GM12875 (cell line): ENCODE measurements around the gene SELENOM.
"Not testable (repeated sequence)": the region's sequence is repeated elsewhere in the genome, so short reads cannot be mapped to it uniquely, and the experiment has no call there.

ENCODE experiments used
- H3K4me3 ChIP-seq: one replicate; pipeline ENCODE4 v1.5.1; 2011; ENCODE audit warnings: low read depth, low read length, control low read depth
- CTCF ChIP-seq: IDR thresholded peaks from 2 replicates; pipeline ENCODE4 v1.5.1; 2011; ENCODE audit warnings: low read depth, mild to moderate bottlenecking, control low read depth, inconsistent platforms, low read length, moderate library complexity, borderline replicate concordance; ENCODE audit not compliant: insufficient read depth

Gene SELENOM

GRCh38 chr22:31077681-31078080 is 29.7 kb downstream of the SELENOM start:
- TF ChIP-seq CTCF = no peak

GRCh38 chr22:31075961-31076360 is 31.4 kb downstream of the SELENOM start:
- H3K4me3 ChIP-seq = no peak overlapping the region
- no peak for TF ChIP-seq CTCF

More at GRCh38 chr22:31077681-31078080, 29.7 kb downstream of the SELENOM start:
- H3K4me3 ChIP-seq = no peak overlapping the region

- H3K4me3 ChIP-seq = not testable (repeated sequence)
Observed at GRCh38 chr22:31073545-31074145, 33.7 kb downstream of the SELENOM start.

- not testable (repeated sequence) for H3K4me3 ChIP-seq
Observed at GRCh38 chr22:31073125-31073524, 34.2 kb downstream of the SELENOM start.

- not testable (repeated sequence) for H3K4me3 ChIP-seq
Observed at GRCh38 chr22:31069691-31070314, 37.6 kb downstream of the SELENOM start.

- TF ChIP-seq CTCF = no peak
- no peak overlapping the region for H3K4me3 ChIP-seq
Observed at GRCh38 chr22:31068970-31069369, 38.4 kb downstream of the SELENOM start.

- no peak for TF ChIP-seq CTCF
- no peak overlapping the region for H3K4me3 ChIP-seq
Observed at GRCh38 chr22:31064369-31064768, 43.0 kb downstream of the SELENOM start.

- no peak for TF ChIP-seq CTCF
- H3K4me3 ChIP-seq = no peak overlapping the region
Observed at GRCh38 chr22:31062566-31063230, 44.7 kb downstream of the SELENOM start.

- H3K4me3 ChIP-seq = not testable (repeated sequence)
Observed at GRCh38 chr22:31059663-31060062, 47.7 kb downstream of the SELENOM start.
